Colonic mucosa (tissue), 4 donors: ENCODE measurements around the gene MAST2. TPM values are rescaled to one million over a fixed set of nuclear protein-coding genes. Genes with fewer than 3 reads are reported as not detected.
"Not testable (repeated sequence)": the region's sequence is repeated elsewhere in the genome, so short reads cannot be mapped to it uniquely, and the experiment has no call there.

Experiments
- DNase-seq: peaks from one replicate; pipeline ENCODE4 v3.0.0-alpha.2; 2020
- H3K27ac ChIP-seq: fragments of 200-600 bp; one replicate; pipeline ENCODE4 v1.8.0; 2021
- H3K27me3 ChIP-seq: fragments of 200-600 bp; one replicate; pipeline ENCODE4 v1.8.0; 2021
- H3K36me3 ChIP-seq: fragments of 200-600 bp; one replicate; pipeline ENCODE4 v1.8.0; 2021
- H3K4me1 ChIP-seq: fragments of 200-600 bp; one replicate; pipeline ENCODE4 v1.8.0; 2021; ENCODE audit warnings: mild to moderate bottlenecking
- H3K4me3 ChIP-seq: fragments of 200-600 bp; one replicate; pipeline ENCODE4 v1.8.0; 2021
- H3K9ac ChIP-seq, 2 donors: one replicate each; pipeline ENCODE4 v1.7.0; 2013; ENCODE audit warnings: control low read depth in 2 of 2, low read depth in 2 of 2, low read length in 2 of 2
- H3K9me3 ChIP-seq: fragments of 200-600 bp; one replicate; pipeline ENCODE4 v1.8.0; 2021
- CTCF ChIP-seq: fragments of 200-600 bp; IDR thresholded peaks from one replicate; pipeline ENCODE4 v1.8.0; 2022; ENCODE audit warnings: antibody characterized with exemption, mild to moderate bottlenecking
- intact Hi-C: fragments of 100-400 bp; cut with DNase I; formaldehyde crosslinking; loops from one replicate; pipeline ENCODE4 v1.14.1; 2022
- total RNA-seq, 2 donors: library from RNA; stranded (reverse); fragmentation: NEBNext Ultra II Directional in 1 of 2; extraction: Animal tissue kit (Norgen Biotek cat#: 25700) in 1 of 2; gene quantifications; one replicate each; pipeline ENCODE4 v1.2.1, GENCODE V29; 2021
- donor health status: healthy.
- donor health status: DM: no; HTN: no; CAD: no.
- donor health status: DM: no; HTN: no; CAD: no.

Gene MAST2
- total RNA-seq, 2 donors from 2014 or later: 76.3 to 79.1 TPM

- TF ChIP-seq CTCF: no peak
- no peak overlapping the region for H3K9ac ChIP-seq
- H3K27ac ChIP-seq: no peak overlapping the region
- intact Hi-C loops: no loop called here
- H3K27me3 ChIP-seq: no peaks in the 10 kb centered on the region
- H3K9me3 ChIP-seq: no peaks in the 10 kb centered on the region
- H3K4me3 ChIP-seq: no peak overlapping the region
- peaks cover 4% of the 10 kb centered on the region for H3K4me1 ChIP-seq
- DNase-seq: no peak
- no peaks in the 10 kb centered on the region for H3K36me3 ChIP-seq
Measured at GRCh38 chr1:46043458-46044017, 240.1 kb downstream of the MAST2 start.

- H3K9ac ChIP-seq: no peak overlapping the region
- DNase-seq: no peak
- no peak for TF ChIP-seq CTCF
- H3K36me3 ChIP-seq: no peaks in the 10 kb centered on the region
- H3K4me1 ChIP-seq: peaks cover 4% of the 10 kb centered on the region
- intact Hi-C loops: no loop called here
- H3K9me3 ChIP-seq: no peaks in the 10 kb centered on the region
- H3K4me3 ChIP-seq: no peak overlapping the region
- no peaks in the 10 kb centered on the region for H3K27me3 ChIP-seq
- H3K27ac ChIP-seq: no peak overlapping the region
Measured at GRCh38 chr1:46044116-46044515, 240.7 kb downstream of the MAST2 start.

GRCh38 chr1:46053734-46054133 lies 250.3 kb downstream of the MAST2 start:
- Histone ChIP-seq H3K9me3 (no peaks in the 10 kb centered on the region), H3K9ac (no peak overlapping the region), H3K36me3 (no peaks in the 10 kb centered on the region), H3K27me3 (no peaks in the 10 kb centered on the region), H3K4me1 (no peaks in the 10 kb centered on the region), H3K4me3 (no peak overlapping the region), H3K27ac (no peak overlapping the region)
- intact Hi-C loops: no loop called here
- no peak for DNase-seq
- no peak for TF ChIP-seq CTCF

- no peaks in the 10 kb centered on the region for H3K36me3 ChIP-seq
- H3K4me1 ChIP-seq: no peaks in the 10 kb centered on the region
- no peak overlapping the region for H3K4me3 ChIP-seq
- no peak for TF ChIP-seq CTCF
- DNase-seq: no peak
- H3K27me3 ChIP-seq: no peaks in the 10 kb centered on the region
- intact Hi-C loops: no loop called here
- H3K27ac ChIP-seq: no peak overlapping the region
- no peaks in the 10 kb centered on the region for H3K9me3 ChIP-seq
- H3K9ac ChIP-seq: no peak overlapping the region
Measured at GRCh38 chr1:46056325-46056724, 252.9 kb downstream of the MAST2 start.

- H3K9me3 ChIP-seq, DNase-seq, intact Hi-C loops: not testable (repeated sequence)
Measured at GRCh38 chr1:46057215-46057614, 253.8 kb downstream of the MAST2 start.

GRCh38 chr1:46057781-46058180 lies 254.4 kb downstream of the MAST2 start:
- TF ChIP-seq CTCF: no peak

More at GRCh38 chr1:46057215-46057614, 253.8 kb downstream of the MAST2 start:
- not testable (repeated sequence) for H3K27ac ChIP-seq, H3K36me3 ChIP-seq, H3K9ac ChIP-seq, H3K27me3 ChIP-seq, H3K4me3 ChIP-seq, H3K4me1 ChIP-seq

More at GRCh38 chr1:46057781-46058180, 254.4 kb downstream of the MAST2 start:
- Histone ChIP-seq H3K9ac (no peak overlapping the region), H3K27me3 (no peaks in the 10 kb centered on the region), H3K36me3 (no peaks in the 10 kb centered on the region), H3K4me3 (no peak overlapping the region), H3K4me1 (no peaks in the 10 kb centered on the region), H3K27ac (no peak overlapping the region), H3K9me3 (no peaks in the 10 kb centered on the region)
- intact Hi-C loops: no loop called here
- no peak for DNase-seq
